Measurements from ENCODE around the gene TBXA2R. TPM values are rescaled to one million over a fixed set of nuclear protein-coding genes. Genes with fewer than 3 reads are reported as not detected.
"Not testable (repeated sequence)": the region's sequence is repeated elsewhere in the genome, so short reads cannot be mapped to it uniquely, and the experiment has no call there.

Gene TBXA2R
- total and polyA plus RNA-seq, 2 donors (not counting 3 experiments of a cell fraction or from before 2014, with no cell fraction given) = 2.4 to 2.9 TPM

DNA sequence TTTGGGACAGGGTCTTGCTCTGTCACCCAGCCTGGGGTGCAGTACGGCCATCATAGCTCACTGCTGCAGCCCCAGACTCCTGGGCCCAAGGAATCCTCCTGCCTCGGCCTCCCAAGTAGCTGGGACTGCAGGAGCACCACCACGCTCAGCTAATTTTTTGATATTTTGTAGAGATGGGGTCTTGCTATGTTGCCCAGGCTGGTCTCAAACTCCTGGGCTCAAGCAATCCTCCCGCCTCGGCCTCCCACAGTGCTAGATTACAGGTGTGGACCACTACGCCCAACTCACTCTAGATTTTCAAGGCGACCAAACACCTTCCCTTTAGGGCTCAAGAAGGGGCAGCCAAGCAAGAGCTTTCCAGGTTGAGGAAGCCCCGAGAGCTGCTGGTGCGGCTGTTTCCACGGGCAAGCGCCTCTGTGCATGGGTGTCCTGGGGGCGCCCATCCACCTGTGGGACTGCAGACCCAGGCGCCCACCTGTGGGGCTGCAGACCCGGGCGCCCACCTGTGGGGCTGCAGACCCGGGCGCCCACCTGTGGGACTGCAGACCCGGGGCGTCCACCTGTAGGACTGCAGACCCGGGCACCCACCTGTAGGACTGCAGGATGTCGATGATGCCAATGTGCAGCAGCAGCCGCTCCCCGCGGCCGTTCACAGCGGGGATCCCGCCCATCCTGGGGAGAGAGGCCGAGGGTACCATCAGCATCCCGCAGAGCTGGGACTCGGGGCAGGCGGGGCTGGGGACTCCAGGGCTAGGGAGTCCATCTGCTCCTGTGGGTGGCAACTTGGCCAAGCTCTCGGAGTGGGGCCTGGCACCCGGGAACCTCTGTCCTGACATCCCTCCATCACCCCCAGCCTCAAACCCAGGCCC lies 41.6 kb upstream of the TBXA2R start:
- Histone ChIP-seq H3K9me3 (replicated peaks; ENCODE audit: control insufficient read depth, insufficient read depth, low read length) (no peaks in the 10 kb centered on the region), H3K79me2 (ENCODE audit: control insufficient read depth, insufficient read depth, low read length) (no peaks in the 10 kb centered on the region), H3K9ac (replicated peaks; ENCODE audit: extremely low read depth, insufficient read depth, low read length) (no peak overlapping the region), H3K4me2 (ENCODE audit: insufficient read depth, low read length) (no peak overlapping the region), H3K27me3 (ENCODE audit: control insufficient read depth in 2 of 2, insufficient read depth in 2 of 2, low read length in 2 of 2) (no peaks in the 10 kb centered on the region), H3K4me1 (ENCODE audit: control insufficient read depth, extremely low read depth, insufficient read depth, low read length) (no peaks in the 10 kb centered on the region), H3K27ac (ENCODE audit: insufficient read depth, low read depth, low read length) (no peak overlapping the region), H3K4me3 (replicated peaks in 1 of 3; ENCODE audit: insufficient read depth in 1 of 3, low read depth in 1 of 3, low read length in 3 of 3) (no peak overlapping the region), H3K9me1 (replicated peaks; ENCODE audit: control insufficient read depth, extremely low read depth, insufficient read depth, low read length) (no peaks in the 10 kb centered on the region), H3K36me3 (ENCODE audit: control insufficient read depth in 2 of 2, extremely low read depth in 1 of 2, insufficient read depth in 2 of 2, low read length in 2 of 2) (peaks cover 0 to 58% of the 10 kb centered on the region in 2 experiments), H4K20me1 (replicated peaks; ENCODE audit: control insufficient read depth, extremely low read depth, insufficient read depth, low read length) (no peaks in the 10 kb centered on the region), H2AFZ (ENCODE audit: low read depth, low read length) (no peak overlapping the region)
- CTCF ChIA-PET = no interaction called here
- POLR2A ChIA-PET = no interaction called here
- intact Hi-C loops (cut with micrococcal nuclease) (no loop called here), dilution Hi-C loops (cut with MboI; ENCODE audit: extremely low pct_ligation_motif_present, low sequenced_read_pairs) (no loop called here)
- FAIRE-seq = no peak
- TF ChIP-seq JUN (IDR thresholded peaks at IDR 0.05; ENCODE audit: borderline replicate concordance, insufficient read depth, insufficient read length, low read depth) (no peak), GATA2 (IDR thresholded peaks at IDR 0.05; ENCODE audit: insufficient read depth, insufficient read length, low read depth, low read length) (no peak), POLR2AphosphoS5 (IDR thresholded peaks at IDR 0.05; ENCODE audit: insufficient read depth, low read depth, low read length) (no peak), FOS (IDR thresholded peaks at IDR 0.05; ENCODE audit: borderline replicate concordance, insufficient read depth, low read length) (no peak)
- TF ChIP-seq, protein P1, sequence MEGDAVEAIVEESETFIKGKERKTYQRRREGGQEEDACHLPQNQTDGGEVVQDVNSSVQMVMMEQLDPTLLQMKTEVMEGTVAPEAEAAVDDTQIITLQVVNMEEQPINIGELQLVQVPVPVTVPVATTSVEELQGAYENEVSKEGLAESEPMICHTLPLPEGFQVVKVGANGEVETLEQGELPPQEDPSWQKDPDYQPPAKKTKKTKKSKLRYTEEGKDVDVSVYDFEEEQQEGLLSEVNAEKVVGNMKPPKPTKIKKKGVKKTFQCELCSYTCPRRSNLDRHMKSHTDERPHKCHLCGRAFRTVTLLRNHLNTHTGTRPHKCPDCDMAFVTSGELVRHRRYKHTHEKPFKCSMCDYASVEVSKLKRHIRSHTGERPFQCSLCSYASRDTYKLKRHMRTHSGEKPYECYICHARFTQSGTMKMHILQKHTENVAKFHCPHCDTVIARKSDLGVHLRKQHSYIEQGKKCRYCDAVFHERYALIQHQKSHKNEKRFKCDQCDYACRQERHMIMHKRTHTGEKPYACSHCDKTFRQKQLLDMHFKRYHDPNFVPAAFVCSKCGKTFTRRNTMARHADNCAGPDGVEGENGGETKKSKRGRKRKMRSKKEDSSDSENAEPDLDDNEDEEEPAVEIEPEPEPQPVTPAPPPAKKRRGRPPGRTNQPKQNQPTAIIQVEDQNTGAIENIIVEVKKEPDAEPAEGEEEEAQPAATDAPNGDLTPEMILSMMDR (IDR thresholded peaks at IDR 0.05; ENCODE audit: extremely low read depth in 1 of 2, insufficient read depth in 1 of 2, low read depth in 1 of 2, low read length in 2 of 2) = no peak
- no TSS peak for BruUV-seq (replicated peaks)
- DNase-seq (ENCODE audit: low read depth, low spot score) = no peak

GRCh38 chr19:3647102-3647501 lies 40.4 kb upstream of the TBXA2R start:
- H3K27me3 ChIP-seq (ENCODE audit: control insufficient read depth in 2 of 2, insufficient read depth in 2 of 2, low read length in 2 of 2); H3K9me3 ChIP-seq (replicated peaks; ENCODE audit: control insufficient read depth, insufficient read depth, low read length); CTCF ChIA-PET; DNase-seq (ENCODE audit: low read depth, low spot score); H3K4me1 ChIP-seq (ENCODE audit: control insufficient read depth, extremely low read depth, insufficient read depth, low read length); H3K9me1 ChIP-seq (replicated peaks; ENCODE audit: control insufficient read depth, extremely low read depth, insufficient read depth, low read length); dilution Hi-C loops (cut with MboI; ENCODE audit: extremely low pct_ligation_motif_present, low sequenced_read_pairs); H3K4me2 ChIP-seq (ENCODE audit: insufficient read depth, low read length); intact Hi-C loops (cut with micrococcal nuclease); H3K9ac ChIP-seq (replicated peaks; ENCODE audit: extremely low read depth, insufficient read depth, low read length); H2AFZ ChIP-seq (ENCODE audit: low read depth, low read length); H4K20me1 ChIP-seq (replicated peaks; ENCODE audit: control insufficient read depth, extremely low read depth, insufficient read depth, low read length); H3K27ac ChIP-seq (ENCODE audit: insufficient read depth, low read depth, low read length); FAIRE-seq; H3K79me2 ChIP-seq (ENCODE audit: control insufficient read depth, insufficient read depth, low read length); BruUV-seq (replicated peaks); POLR2A ChIA-PET; H3K4me3 ChIP-seq (replicated peaks in 1 of 3; ENCODE audit: insufficient read depth in 1 of 3, low read depth in 1 of 3, low read length in 3 of 3): not testable (repeated sequence)
- peaks cover 0 to 51% of the 10 kb centered on the region in 2 experiments for H3K36me3 ChIP-seq (ENCODE audit: control insufficient read depth in 2 of 2, extremely low read depth in 1 of 2, insufficient read depth in 2 of 2, low read length in 2 of 2)

All from endothelial cell of umbilical vein (primary cell).